Stomach smooth muscle (tissue), 2 donors: Measurements from ENCODE around the gene TACSTD2.
"Not testable (repeated sequence)": the region's sequence is repeated elsewhere in the genome, so short reads cannot be mapped to it uniquely, and the experiment has no call there.

Source experiments
- H3K27ac ChIP-seq: one replicate; pipeline ENCODE4 v1.7.0; 2013; ENCODE audit warnings: mild to moderate bottlenecking, low read length, inconsistent platforms
- H3K27me3 ChIP-seq, 2 donors: one replicate each; pipeline ENCODE4 v1.7.0; 2013; ENCODE audit warnings: low read length in 2 of 2; ENCODE audit not compliant: insufficient read depth in 2 of 2, control insufficient read depth in 1 of 2
- H3K36me3 ChIP-seq, 2 donors: one replicate each; pipeline ENCODE4 v1.7.0; 2013; ENCODE audit warnings: low read length in 2 of 2; ENCODE audit not compliant: control insufficient read depth in 2 of 2, insufficient read depth in 2 of 2
- H3K4me1 ChIP-seq: one replicate; pipeline ENCODE4 v1.7.0; 2013; ENCODE audit warnings: low read length; ENCODE audit not compliant: control insufficient read depth, insufficient read depth
- H3K4me3 ChIP-seq, 2 donors: one replicate each; pipeline ENCODE4 v1.7.0; 2013; ENCODE audit warnings: low read length in 2 of 2
- H3K9ac ChIP-seq, 2 donors: one replicate each; pipeline ENCODE4 v1.7.0; 2013; ENCODE audit warnings: low read length in 2 of 2, mild to moderate bottlenecking in 1 of 2
- H3K9me3 ChIP-seq, 2 donors: one replicate each; pipeline ENCODE4 v1.7.0; 2013; ENCODE audit warnings: low read length in 2 of 2; ENCODE audit not compliant: control insufficient read depth in 2 of 2
- donor health status: healthy.
- donor health status: Pancreatic carcinoma.

TACSTD2 gene

GRCh38 chr1:58543260-58543659 is 33.8 kb downstream of the TACSTD2 start:
- Histone ChIP-seq H3K9me3 (no peaks in the 10 kb centered on the region), H3K27ac (no peak overlapping the region)

GRCh38 chr1:58539553-58539952 is 37.5 kb downstream of the TACSTD2 start:
- no peak overlapping the region for H3K27ac ChIP-seq
- no peak overlapping the region for H3K4me3 ChIP-seq
- no peaks in the 10 kb centered on the region for H3K27me3 ChIP-seq
- no peak overlapping the region for H3K9ac ChIP-seq
- no peaks in the 10 kb centered on the region for H3K4me1 ChIP-seq
- H3K36me3 ChIP-seq = peaks cover 0 to 2% of the 10 kb centered on the region in 2 donors
- no peaks in the 10 kb centered on the region for H3K9me3 ChIP-seq

More at GRCh38 chr1:58543260-58543659, 33.8 kb downstream of the TACSTD2 start:
- no peaks in the 10 kb centered on the region for H3K27me3 ChIP-seq
- no peak overlapping the region for H3K9ac ChIP-seq
- no peaks in the 10 kb centered on the region for H3K4me1 ChIP-seq
- no peak overlapping the region for H3K4me3 ChIP-seq
- H3K36me3 ChIP-seq = no peaks in the 10 kb centered on the region

GRCh38 chr1:58538821-58539220 is 38.2 kb downstream of the TACSTD2 start:
- Histone ChIP-seq H3K36me3 (peaks cover 0 to 2% of the 10 kb centered on the region in 2 donors), H3K9ac (no peak overlapping the region), H3K27ac (no peak overlapping the region), H3K27me3 (no peaks in the 10 kb centered on the region), H3K9me3 (no peaks in the 10 kb centered on the region), H3K4me3 (no peak overlapping the region), H3K4me1 (no peaks in the 10 kb centered on the region)

- not testable (repeated sequence) for H3K4me3 ChIP-seq, H3K27ac ChIP-seq, H3K4me1 ChIP-seq, H3K9ac ChIP-seq, H3K36me3 ChIP-seq, H3K27me3 ChIP-seq, H3K9me3 ChIP-seq
Observed at GRCh38 chr1:58531842-58532241, 45.2 kb downstream of the TACSTD2 start.

- H3K36me3 ChIP-seq = peaks cover 0 to 5% of the 10 kb centered on the region in 2 donors
Observed at GRCh38 chr1:58529284-58529683, 47.8 kb downstream of the TACSTD2 start.

GRCh38 chr1:58528518-58528917 is 48.5 kb downstream of the TACSTD2 start:
- Histone ChIP-seq H3K9ac (no peak overlapping the region), H3K4me3 (no peak overlapping the region), H3K36me3 (peaks cover 0 to 5% of the 10 kb centered on the region in 2 donors), H3K9me3 (no peaks in the 10 kb centered on the region), H3K4me1 (no peaks in the 10 kb centered on the region), H3K27ac (no peak overlapping the region), H3K27me3 (no peaks in the 10 kb centered on the region)

More at GRCh38 chr1:58529284-58529683, 47.8 kb downstream of the TACSTD2 start:
- no peak overlapping the region for H3K27ac ChIP-seq
- H3K4me3 ChIP-seq = no peak overlapping the region
- no peaks in the 10 kb centered on the region for H3K9me3 ChIP-seq
- H3K27me3 ChIP-seq = no peaks in the 10 kb centered on the region
- no peaks in the 10 kb centered on the region for H3K4me1 ChIP-seq
- H3K9ac ChIP-seq = no peak overlapping the region
